H9 (cell line): Measurements from ENCODE around the gene FEZ2. TPM values are rescaled to one million over a fixed set of nuclear protein-coding genes. Genes with fewer than 3 reads are reported as not detected.

Experiments
- DNase-seq: peaks from one replicate; pipeline ENCODE4 v3.0.0-alpha.2; 2017
- H2AFZ ChIP-seq: one replicate; pipeline ENCODE4 v1.6.1; 2013; ENCODE audit warnings: mild to moderate bottlenecking, low read length, control low read depth, moderate library complexity
- H2AK5ac ChIP-seq: 2 replicates; pipeline ENCODE4 v1.6.1; 2013; ENCODE audit warnings: low read length, control low read depth, mixed read lengths; ENCODE audit not compliant: insufficient read length
- H2BK120ac ChIP-seq: one replicate; pipeline ENCODE4 v1.6.1; 2013; ENCODE audit warnings: low read depth, mild to moderate bottlenecking, low read length, control low read depth, inconsistent platforms; ENCODE audit not compliant: poor library complexity, severe bottlenecking
- H2BK12ac ChIP-seq: 2 replicates; pipeline ENCODE4 v1.6.1; 2013; ENCODE audit warnings: low read length, control low read depth, mixed read lengths, low read depth; ENCODE audit not compliant: insufficient read length
- H2BK15ac ChIP-seq: 2 replicates; pipeline ENCODE4 v1.6.1; 2013; ENCODE audit warnings: low read depth, low read length, control low read depth
- H2BK20ac ChIP-seq: one replicate; pipeline ENCODE4 v1.6.1; 2013; ENCODE audit warnings: low read depth, mild to moderate bottlenecking, low read length, control low read depth, inconsistent platforms; ENCODE audit not compliant: poor library complexity, severe bottlenecking
- H2BK5ac ChIP-seq: 2 replicates; pipeline ENCODE4 v1.6.1; 2013; ENCODE audit warnings: low read length, control low read depth, mixed read lengths; ENCODE audit not compliant: insufficient read length
- H3K14ac ChIP-seq: 2 replicates; pipeline ENCODE4 v1.6.1; 2013; ENCODE audit warnings: low read length, control low read depth; ENCODE audit not compliant: insufficient read depth
- H3K18ac ChIP-seq: 2 replicates; pipeline ENCODE4 v1.6.1; 2013; ENCODE audit warnings: low read depth, mild to moderate bottlenecking, mixed read lengths, low read length, control low read depth; ENCODE audit not compliant: insufficient read length
- H3K23ac ChIP-seq: 2 replicates; pipeline ENCODE4 v1.6.1; 2013; ENCODE audit warnings: low read length, control low read depth, mixed read lengths, low read depth; ENCODE audit not compliant: insufficient read length
- H3K23me2 ChIP-seq: 2 replicates; pipeline ENCODE4 v1.6.1; 2013; ENCODE audit warnings: low read depth, mild to moderate bottlenecking, mixed read lengths, low read length, control low read depth; ENCODE audit not compliant: insufficient read length, poor library complexity, severe bottlenecking
- H3K27ac ChIP-seq: 2 replicates; pipeline ENCODE4 v1.5.1; 2013; ENCODE audit warnings: low read length, control low read depth, mixed read lengths, low read depth; ENCODE audit not compliant: insufficient read length
- H3K27me3 ChIP-seq: 2 replicates; pipeline ENCODE4 v1.6.1; 2013; ENCODE audit warnings: low read length, control low read depth, inconsistent platforms; ENCODE audit not compliant: insufficient read depth
- H3K4ac ChIP-seq: 2 replicates; pipeline ENCODE4 v1.6.1; 2013; ENCODE audit warnings: low read depth, mild to moderate bottlenecking, control low read depth, inconsistent platforms, low read length, moderate library complexity
- H3K4me1 ChIP-seq: 2 replicates; pipeline ENCODE4 v1.6.1; 2013; ENCODE audit warnings: low read length, control low read depth, inconsistent platforms; ENCODE audit not compliant: insufficient read depth
- H3K4me2 ChIP-seq: 2 replicates; pipeline ENCODE4 v1.6.1; 2013; ENCODE audit warnings: low read length, control low read depth, mixed read lengths; ENCODE audit not compliant: insufficient read length, insufficient read depth
- H3K56ac ChIP-seq: 2 replicates; pipeline ENCODE4 v1.6.1; 2013; ENCODE audit warnings: low read depth, mild to moderate bottlenecking, mixed read lengths, low read length, control low read depth; ENCODE audit not compliant: insufficient read length
- H3K79me1 ChIP-seq: 2 replicates; pipeline ENCODE4 v1.6.1; 2013; ENCODE audit warnings: low read depth, mild to moderate bottlenecking, moderate library complexity, low read length, control low read depth, inconsistent platforms; ENCODE audit not compliant: insufficient read depth, poor library complexity, severe bottlenecking
- H3K79me2 ChIP-seq: 2 replicates; pipeline ENCODE4 v1.6.1; 2013; ENCODE audit warnings: low read length, control low read depth, inconsistent platforms; ENCODE audit not compliant: insufficient read depth
- H3K9ac ChIP-seq: 2 replicates; pipeline ENCODE4 v1.6.1; 2013; ENCODE audit warnings: low read length, control low read depth, mixed read lengths; ENCODE audit not compliant: insufficient read length; ENCODE audit errors: extremely low read depth
- H3K9me3 ChIP-seq: one replicate; pipeline ENCODE4 v1.6.1; 2013; ENCODE audit warnings: low read depth, low read length, inconsistent platforms; ENCODE audit not compliant: control insufficient read depth
- H3T11ph ChIP-seq: one replicate; pipeline ENCODE4 v1.6.1; 2013; ENCODE audit warnings: mild to moderate bottlenecking, low read length, control low read depth, inconsistent platforms
- H4K20me1 ChIP-seq: one replicate; pipeline ENCODE4 v1.6.1; 2013; ENCODE audit not compliant: control insufficient read depth, insufficient read length, insufficient read depth
- H4K5ac ChIP-seq: 2 replicates; pipeline ENCODE4 v1.6.1; 2013; ENCODE audit warnings: low read depth, mild to moderate bottlenecking, mixed read lengths, low read length, control low read depth; ENCODE audit not compliant: insufficient read length
- H4K8ac ChIP-seq: replicated peaks from 2 replicates; pipeline ENCODE4 v1.6.1; 2013; ENCODE audit warnings: low read length, control low read depth, mixed read lengths, low read depth; ENCODE audit not compliant: insufficient read length
- H4K91ac ChIP-seq: 2 replicates; pipeline ENCODE4 v1.6.1; 2013; ENCODE audit warnings: low read depth, mild to moderate bottlenecking, moderate library complexity, mixed read lengths, low read length, control low read depth; ENCODE audit not compliant: insufficient read length
- H3K27ac Mint-ChIP-seq, 3 experiments: 2 replicates in 2 of 3; 3 replicates in 1 of 3; pipeline ENCODE4 v1.8.0; 2020 to 2021; ENCODE audit warnings: mixed read lengths in 3 of 3, mild to moderate bottlenecking in 1 of 3, moderate library complexity in 1 of 3
- H3K27me3 Mint-ChIP-seq: 2 replicates; pipeline ENCODE4 v1.8.0; 2021; ENCODE audit warnings: low read depth, mild to moderate bottlenecking, moderate library complexity, mixed read lengths
- H3K36me3 Mint-ChIP-seq, 3 experiments: 2 replicates in 2 of 3; 3 replicates in 1 of 3; pipeline ENCODE4 v1.8.0; 2020 to 2021; ENCODE audit warnings: low read depth in 3 of 3, mixed read lengths in 3 of 3; ENCODE audit not compliant: insufficient read depth in 1 of 3
- H3K4me1 Mint-ChIP-seq, 2 experiments: 2 replicates each; pipeline ENCODE4 v1.8.0; 2020; ENCODE audit warnings: mixed read lengths in 2 of 2
- H3K4me3 Mint-ChIP-seq, 2 experiments: 2 replicates in 1 of 2; 3 replicates in 1 of 2; pipeline ENCODE4 v1.8.0; 2020 to 2021; ENCODE audit warnings: mild to moderate bottlenecking in 2 of 2, mixed read lengths in 2 of 2, moderate library complexity in 1 of 2
- H3K9me3 Mint-ChIP-seq, 2 experiments: 2 replicates in 1 of 2; 3 replicates in 1 of 2; pipeline ENCODE4 v1.8.0; 2020; ENCODE audit warnings: mild to moderate bottlenecking in 2 of 2, mixed read lengths in 2 of 2, moderate library complexity in 1 of 2
- WGBS: extraction: QIAGEN DNeasy Blood & Tissue Kit; methylation state at CpG from one replicate; pipeline ENCODE4 v1.1.7; 2013; ENCODE audit warnings: missing lambda C conversion rate, low lambda C conversion rate, mixed read lengths; ENCODE audit not compliant: insufficient read length; ENCODE audit errors: extremely low coverage; 5-methylcytosine and 5-hydroxymethylcytosine counted together
- total RNA-seq: library from RNA; stranded (reverse); gene quantifications from 2 replicates; pipeline ENCODE4 v1.2.1, GENCODE V29; 2021
- TF ChIP-seq, protein P1 (sequence below): fragments of 200-600 bp; sonication (generic); conservative IDR thresholded peaks from 3 replicates; pipeline ENCODE4 v1.8.0; 2021; ENCODE audit warnings: antibody characterized with exemption, mild to moderate bottlenecking

FEZ2 gene
- total RNA-seq, 1 experiment from 2014 or later = 27.7 TPM

GRCh38 chr2:36615222-36615621 is 17.3 kb upstream of the FEZ2 start:
- no peak overlapping the region for H3K23ac ChIP-seq
- H3K9me3 ChIP-seq = no peaks in the 10 kb centered on the region
- H4K5ac ChIP-seq = no peak overlapping the region
- H3K79me1 ChIP-seq = no peaks in the 10 kb centered on the region
- peaks cover 5% of the 10 kb centered on the region; the same call in 1 of the 2 replicates for H3K4me1 ChIP-seq
- Mint-ChIP-seq H3K9me3 (no peaks in the 10 kb centered on the region), H3K4me1 (peaks cover 65 to 74% of the 10 kb centered on the region in 2 experiments), H3K27ac (peak overlapping the region in 2 of 3 experiments; percentile 52 to 53; a peak in 3 of 7 replicates), H3K36me3 (no peaks in the 10 kb centered on the region; a peak in 1 of 7 replicates), H3K27me3 (peaks cover 3% of the 10 kb centered on the region; the same call in 1 of the 2 replicates), H3K4me3 (no peak overlapping the region)
- H3K79me2 ChIP-seq = no peaks in the 10 kb centered on the region
- no peak overlapping the region for H3K4ac ChIP-seq
- no peak overlapping the region for H2BK5ac ChIP-seq
- H3K27me3 ChIP-seq = no peaks in the 10 kb centered on the region
- no peak overlapping the region for H3K18ac ChIP-seq
- H3K9ac ChIP-seq = no peak overlapping the region
- no CpG with 5 or more reads among the region's 6 CpGs for WGBS
- no peak overlapping the region for H2BK12ac ChIP-seq
- H3K4me2 ChIP-seq = no peak overlapping the region
- H2AK5ac ChIP-seq = no peak overlapping the region
- no peak overlapping the region for H3K56ac ChIP-seq
- DNase-seq = no peak
- no peak overlapping the region for H2BK20ac ChIP-seq
- H4K20me1 ChIP-seq = no peaks in the 10 kb centered on the region
- no peak overlapping the region for H4K91ac ChIP-seq
- H2BK120ac ChIP-seq = no peak overlapping the region
- H3K23me2 ChIP-seq = no peaks in the 10 kb centered on the region
- H3T11ph ChIP-seq = no peak overlapping the region
- H4K8ac ChIP-seq = no peak overlapping the region
- H3K14ac ChIP-seq = no peak overlapping the region
- TF ChIP-seq, protein P1, sequence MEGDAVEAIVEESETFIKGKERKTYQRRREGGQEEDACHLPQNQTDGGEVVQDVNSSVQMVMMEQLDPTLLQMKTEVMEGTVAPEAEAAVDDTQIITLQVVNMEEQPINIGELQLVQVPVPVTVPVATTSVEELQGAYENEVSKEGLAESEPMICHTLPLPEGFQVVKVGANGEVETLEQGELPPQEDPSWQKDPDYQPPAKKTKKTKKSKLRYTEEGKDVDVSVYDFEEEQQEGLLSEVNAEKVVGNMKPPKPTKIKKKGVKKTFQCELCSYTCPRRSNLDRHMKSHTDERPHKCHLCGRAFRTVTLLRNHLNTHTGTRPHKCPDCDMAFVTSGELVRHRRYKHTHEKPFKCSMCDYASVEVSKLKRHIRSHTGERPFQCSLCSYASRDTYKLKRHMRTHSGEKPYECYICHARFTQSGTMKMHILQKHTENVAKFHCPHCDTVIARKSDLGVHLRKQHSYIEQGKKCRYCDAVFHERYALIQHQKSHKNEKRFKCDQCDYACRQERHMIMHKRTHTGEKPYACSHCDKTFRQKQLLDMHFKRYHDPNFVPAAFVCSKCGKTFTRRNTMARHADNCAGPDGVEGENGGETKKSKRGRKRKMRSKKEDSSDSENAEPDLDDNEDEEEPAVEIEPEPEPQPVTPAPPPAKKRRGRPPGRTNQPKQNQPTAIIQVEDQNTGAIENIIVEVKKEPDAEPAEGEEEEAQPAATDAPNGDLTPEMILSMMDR = no peak
- no peak overlapping the region for H3K27ac ChIP-seq
- no peak overlapping the region for H2BK15ac ChIP-seq
- H2AFZ ChIP-seq = no peak overlapping the region
